Measurements from ENCODE around the gene FBXO31.
A peak's percentile ranks its signal among the peaks of the same experiment; 100 is the strongest.
"Not testable (repeated sequence)": the region's sequence is repeated elsewhere in the genome, so short reads cannot be mapped to it uniquely, and the experiment has no call there.

The FBXO31 gene

GRCh38 chr16:87411375-87412271 lies 28.0 kb upstream of the FBXO31 start:
- DNase-seq: no peak

- DNase-seq: no peak
These were observed 27.4 kb upstream of the FBXO31 start for GRCh38 chr16:87410968-87411367.

- DNase-seq: no peak
These were observed 27.0 kb upstream of the FBXO31 start for GRCh38 chr16:87410530-87410929.

GRCh38 chr16:87409781-87410180 lies 26.2 kb upstream of the FBXO31 start:
- DNase-seq: no peak

- no peak for DNase-seq
These were observed 25.6 kb upstream of the FBXO31 start for GRCh38 chr16:87409153-87409552.

GRCh38 chr16:87407511-87408112 lies 24.0 kb upstream of the FBXO31 start:
- DNase-seq: no peak

- no peak for DNase-seq
These were observed 23.0 kb upstream of the FBXO31 start for GRCh38 chr16:87406495-87407088.

- no peak for DNase-seq
These were observed 21.4 kb upstream of the FBXO31 start for GRCh38 chr16:87404764-87405625.

GRCh38 chr16:87395181-87395842 lies 11.7 kb upstream of the FBXO31 start:
- DNase-seq: no peak

- no peak for DNase-seq
These were observed 10.1 kb upstream of the FBXO31 start for GRCh38 chr16:87393680-87394055.

GRCh38 chr16:87392821-87393679 lies 9.5 kb upstream of the FBXO31 start:
- DNase-seq: peak; percentile 46

GRCh38 chr16:87391950-87392820 lies 8.6 kb upstream of the FBXO31 start, which contains the start of gene MAP1LC3B:
Gene MAP1LC3B, plus strand, starts transcription at chr16:87392336. Its CDS starts 92 bp downstream, at chr16:87392428.
- peak; percentile 97 for DNase-seq

GRCh38 chr16:87391324-87391949 lies 7.9 kb upstream of the FBXO31 start:
- no peak for DNase-seq

- no peak for DNase-seq
These were observed 7.2 kb upstream of the FBXO31 start for GRCh38 chr16:87390641-87391323.

GRCh38 chr16:87389914-87390313 lies 6.3 kb upstream of the FBXO31 start:
- DNase-seq: not testable (repeated sequence)

- no peak for DNase-seq
These were observed 5.7 kb upstream of the FBXO31 start for GRCh38 chr16:87389245-87389644.

GRCh38 chr16:87388818-87389134 lies 5.2 kb upstream of the FBXO31 start:
- DNase-seq: no peak

- peak; percentile 92 for DNase-seq
These were observed 4.6 kb upstream of the FBXO31 start for GRCh38 chr16:87387942-87388817.

GRCh38 chr16:87384875-87385167 lies 1.2 kb upstream of the FBXO31 start:
- peak; percentile 10 for DNase-seq
